K562 (cell line): ENCODE data around the gene COL9A3. TPM values are rescaled to one million over a fixed set of nuclear protein-coding genes. Genes with fewer than 3 reads are reported as not detected.

Experiments
- ATAC-seq: fragments of 200-7000 bp; cut with Tn5 transposase; 3 replicates; pipeline ENCODE4 v1.9.1; 2020; ENCODE audit warnings: moderate library complexity
- BruUV-seq: library from RNA; stranded (reverse); fragments of 400-500 nt; replicated peaks from 2 replicates; lab custom pipeline; 2021; lab: Mats Ljungman, UMichigan
- CTCF ChIA-PET: fragments of 300-600 bp; formaldehyde crosslinking; extraction: SDS; loops from one replicate; lab custom pipeline; 2021; ENCODE audit warnings: low intra/inter-chr PET ratio; lab: Yijun Ruan, JAX
- POLR2A ChIA-PET: fragments of 300-600, 350-650 bp; sonication (Branson Sonifier 250); formaldehyde crosslinking; extraction: SDS; loops from one replicate; lab custom pipeline; 2021; ENCODE audit warnings: antibody characterized with exemption, inconsistent platforms; lab: Yijun Ruan, JAX
- DNase-seq, 4 experiments: peaks; one replicate each; pipeline versions ENCODE4 v3.0.0 to v3.0.0-alpha.2; 2011 to 2018; ENCODE audit warnings: low spot score in 3 of 4, mixed read lengths in 3 of 4; ENCODE audit errors: extremely low read depth in 1 of 4
- FAIRE-seq: peaks from 2 replicates; lab custom pipeline; 2011; peaks lifted over from hg19 to GRCh38; lab: Jason Lieb, UNC
- H2AFZ ChIP-seq: 2 replicates; pipeline ENCODE4 v1.6.0; 2011; ENCODE audit warnings: low read depth, low read length, control low read depth, inconsistent platforms
- H3K27ac ChIP-seq: fragments of 200-600 bp; 3 replicates; pipeline ENCODE4 v1.8.0; 2011; ENCODE audit warnings: low read depth, mild to moderate bottlenecking, control low read depth, inconsistent platforms, low read length, moderate library complexity, mixed read lengths; ENCODE audit errors: extremely low read depth
- H3K27me3 ChIP-seq, 2 experiments: fragments of 300-600 bp in 1 of 2; 2 replicates in 1 of 2; 3 replicates in 1 of 2; pipeline versions ENCODE4 v1.6.0 to v1.8.0; 2011; ENCODE audit warnings: inconsistent platforms in 2 of 2, low read length in 2 of 2, mild to moderate bottlenecking in 1 of 2, mixed read lengths in 1 of 2, moderate library complexity in 1 of 2; ENCODE audit not compliant: control insufficient read depth in 2 of 2, insufficient read depth in 2 of 2
- H3K36me3 ChIP-seq: fragments of 300-600 bp; 3 replicates; pipeline ENCODE4 v1.8.0; 2011; ENCODE audit warnings: mild to moderate bottlenecking, low read length, inconsistent platforms; ENCODE audit not compliant: control insufficient read depth, insufficient read depth
- H3K4me1 ChIP-seq, 2 experiments: fragments of 200-600 bp in 1 of 2; replicated peaks in 1 of 2; 2 replicates in 1 of 2; 3 replicates in 1 of 2; pipeline versions ENCODE4 v1.5.1 to v1.8.0; 2011; ENCODE audit warnings: inconsistent platforms in 2 of 2, low read length in 2 of 2, mild to moderate bottlenecking in 1 of 2, mixed read lengths in 1 of 2, moderate library complexity in 1 of 2; ENCODE audit not compliant: control insufficient read depth in 2 of 2, insufficient read depth in 2 of 2
- H3K4me2 ChIP-seq: 2 replicates; pipeline ENCODE4 v1.6.1; 2011; ENCODE audit warnings: low read length, control low read depth, inconsistent platforms, mixed read lengths; ENCODE audit not compliant: insufficient read depth
- H3K4me3 ChIP-seq: fragments of 200-600 bp; sonication (generic), shearing (Covaris generic); 2 replicates; pipeline ENCODE4 v1.5.1; 2016; ENCODE audit warnings: control low read depth, inconsistent platforms
- H3K79me2 ChIP-seq: fragments of 200-600 bp; 3 replicates; pipeline ENCODE4 v1.8.0; 2011; ENCODE audit warnings: low read length, inconsistent platforms; ENCODE audit not compliant: control insufficient read depth, insufficient read depth
- H3K9ac ChIP-seq, 2 experiments: 2 replicates each; pipeline versions ENCODE4 v1.6.0 to v1.6.1; 2011; ENCODE audit warnings: low read depth in 2 of 2, low read length in 2 of 2, control low read depth in 1 of 2, inconsistent platforms in 1 of 2, mild to moderate bottlenecking in 1 of 2, mixed read lengths in 1 of 2; ENCODE audit not compliant: insufficient read depth in 1 of 2
- H3K9me1 ChIP-seq: one replicate; pipeline ENCODE4 v1.6.0; 2011; ENCODE audit warnings: inconsistent platforms, mild to moderate bottlenecking, low read length, moderate library complexity; ENCODE audit not compliant: control insufficient read depth, insufficient read depth
- H3K9me3 ChIP-seq: replicated peaks from 2 replicates; pipeline ENCODE4 v1.5.1; 2011; ENCODE audit warnings: low read depth, low read length, inconsistent platforms; ENCODE audit not compliant: control insufficient read depth, insufficient read depth
- H4K20me1 ChIP-seq: replicated peaks from 2 replicates; pipeline ENCODE4 v1.6.1; 2011; ENCODE audit warnings: low read length, inconsistent platforms, mixed read lengths; ENCODE audit not compliant: control insufficient read depth, insufficient read depth
- ADNP ChIP-seq: fragments of 200-800 bp; sonication (Bioruptor generic); IDR thresholded peaks from 2 replicates; pipeline ENCODE4 v1.6.1; 2016; ENCODE audit warnings: missing genetic modification characterization, missing compliant biosample characterization
- CEBPB ChIP-seq: fragments of 450-650 bp; IDR thresholded peaks from 2 replicates; pipeline ENCODE4 v1.6.1; 2016; ENCODE audit warnings: missing genetic modification characterization, missing compliant biosample characterization
- HDAC8 ChIP-seq: fragments of 450-650 bp; IDR thresholded peaks from 2 replicates; pipeline ENCODE4 v1.6.1; 2016; ENCODE audit warnings: mild to moderate bottlenecking, missing genetic modification characterization, moderate library complexity, missing compliant biosample characterization
- ZC3H11A ChIP-seq: IDR thresholded peaks from 2 replicates; pipeline ENCODE4 v1.6.1; 2012; ENCODE audit warnings: low read depth, low read length, improper control_type of control experiment
- ZFX ChIP-seq: sonication (generic); formaldehyde crosslinking; IDR thresholded peaks from 2 replicates; pipeline ENCODE4 v1.8.0; 2022; ENCODE audit warnings: mild to moderate bottlenecking, missing genetic modification reagents, moderate library complexity
- ZKSCAN1 ChIP-seq: fragments of 150-350 bp; IDR thresholded peaks from 2 replicates; pipeline ENCODE4 v1.6.1; 2016; ENCODE audit warnings: low read depth, low read length
- ZNF354B ChIP-seq: fragments of 250-450 bp; sonication (Bioruptor Pico); IDR thresholded peaks from 2 replicates; pipeline ENCODE4 v1.4.0; 2020
- WGBS: fragments of 100-300 bp; shearing (Covaris generic); methylation state at CpG from one replicate; pipeline ENCODE4 v1.1.6; 2016; ENCODE audit warnings: low coverage, mixed read lengths; ENCODE audit not compliant: insufficient coverage; ENCODE audit errors: missing lambda C conversion rate; 5-methylcytosine and 5-hydroxymethylcytosine counted together
- in situ Hi-C: fragments of 300-500 bp; cut with MboI; formaldehyde crosslinking; loops from 4 replicates; pipeline ENCODE4 v1.15.0; 2018; ENCODE audit warnings: inconsistent platforms, mixed read lengths
- intact Hi-C: fragments of 100-400 bp; cut with micrococcal nuclease; formaldehyde crosslinking; loops from 2 replicates; pipeline ENCODE4 v1.14.2; 2022
- polyA plus RNA-seq, 8 experiments: library from polyadenylated mRNA; depleted of rRNA in 4 of 8; stranded (reverse) in 5 of 8; unstranded in 3 of 8; fragments of >200 nt; fragmentation: Nextera tagmentation in 2 of 8; fragmentation: Illumina TruSeq in 1 of 8; extraction: Ambion mirVana in 2 of 8; extraction: Trizol in 1 of 8; gene quantifications; 2 replicates each; pipeline versions ENCODE4 v1.2.1 to v1.2.3, GENCODE V29; 2011 to 2014; ENCODE audit warnings: inconsistent platforms in 1 of 8, missing spikeins in 1 of 8
- total RNA-seq, 7 experiments: library from RNA; depleted of rRNA in 6 of 7; stranded (reverse); fragments of >200 nt in 6 of 7; fragmentation: Illumina TruSeq in 2 of 7; extraction: Trizol in 2 of 7; gene quantifications; 2 replicates each; pipeline versions ENCODE4 v1.2.1 to v1.2.3, GENCODE V29; 2011 to 2021; ENCODE audit warnings: low replicate concordance in 1 of 7
- TF ChIP-seq, protein P1 (sequence below), 2 experiments: IDR thresholded peaks; 2 replicates each; pipeline ENCODE4 v1.6.1; 2011; ENCODE audit warnings: borderline replicate concordance in 1 of 2, control low read depth in 1 of 2, low read depth in 1 of 2, low read length in 1 of 2, mild to moderate bottlenecking in 1 of 2, mixed read lengths in 1 of 2, moderate library complexity in 1 of 2; ENCODE audit not compliant: insufficient read depth in 1 of 2, insufficient read length in 1 of 2, poor library complexity in 1 of 2, severe bottlenecking in 1 of 2; ENCODE audit errors: extremely low read depth in 1 of 2
- TF ChIP-seq, protein P2 (sequence below): fragments of 450-650 bp; IDR thresholded peaks from 2 replicates; pipeline ENCODE4 v1.6.1; 2017; ENCODE audit warnings: antibody characterized with exemption, mild to moderate bottlenecking
- TF ChIP-seq, protein P3 (sequence below): fragments of 250-450 bp; sonication (Bioruptor Pico); IDR thresholded peaks from 2 replicates; pipeline ENCODE4 v1.4.0; 2020; ENCODE audit warnings: mild to moderate bottlenecking
- TF ChIP-seq, protein P4 (sequence below): fragments of 450-650 bp; formaldehyde crosslinking; IDR thresholded peaks from 2 replicates; pipeline ENCODE4 v1.4.0; 2020; ENCODE audit warnings: mild to moderate bottlenecking, moderate library complexity

The COL9A3 gene
- total and polyA plus RNA-seq, 9 of the 15 experiments (the other 6 are each of a cell fraction or from before 2014, with no cell fraction given) = 0.14 to 3.6 (median 0.88) TPM; not detected in 1

DNA sequence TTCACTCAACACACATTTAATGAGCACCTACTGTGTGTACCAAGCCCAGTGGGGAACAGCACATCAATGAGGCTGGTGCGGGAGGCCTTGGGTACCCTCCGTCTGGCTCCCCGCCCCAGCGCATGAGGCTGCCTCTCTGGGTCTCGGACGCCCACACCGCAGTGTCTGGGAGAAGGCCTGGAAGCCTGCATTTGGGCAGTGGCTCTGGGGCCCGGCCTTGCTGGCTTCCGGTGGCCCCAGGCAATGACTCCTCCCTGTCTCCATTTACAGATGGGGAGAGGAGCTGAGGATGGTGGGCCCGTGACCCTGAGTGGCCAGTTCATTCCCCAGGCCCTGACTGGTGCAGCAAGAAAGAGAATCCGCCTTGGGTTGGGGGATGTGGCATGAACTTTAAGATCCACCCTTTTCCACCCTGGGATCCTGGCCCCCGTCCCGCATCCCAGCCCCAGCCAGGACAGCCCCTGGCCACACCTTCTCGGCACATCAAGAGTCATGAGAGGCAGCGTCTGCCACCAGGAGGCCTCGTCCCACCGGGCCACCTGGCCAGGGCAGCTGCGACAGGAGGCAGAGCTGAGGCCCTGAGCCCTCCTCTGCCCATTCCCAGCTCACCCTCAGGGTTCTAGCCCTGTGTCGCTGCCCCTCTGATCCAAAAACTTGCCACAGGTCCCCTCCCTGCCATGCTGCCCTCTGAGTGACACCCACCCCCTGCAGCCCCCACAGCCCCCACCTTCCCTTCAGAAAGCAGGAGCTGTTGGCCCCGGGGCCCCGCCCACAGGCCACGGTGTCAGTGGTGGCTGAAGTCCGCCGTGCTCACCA is 38.0 kb upstream of the COL9A3 start:
- intact Hi-C loops = no loop called here
- Histone ChIP-seq H4K20me1 (peaks cover 6% of the 10 kb centered on the region; the same call in 1 of the 2 replicates), H3K79me2 (peaks cover 5% of the 10 kb centered on the region; the same call in 2 of the 3 replicates), H3K27me3 (no peaks in the 10 kb centered on the region), H3K9ac (peak overlapping the region in 1 of 2 experiments; percentile 79; a peak in 2 of 4 replicates), H3K27ac (no peak overlapping the region), H3K4me1 (peaks cover 20 to 52% of the 10 kb centered on the region in 2 experiments), H3K9me1 (no peaks in the 10 kb centered on the region), H3K36me3 (no peaks in the 10 kb centered on the region), H3K9me3 (no peaks in the 10 kb centered on the region), H2AFZ (peak overlapping the region; percentile 75), H3K4me3 (no peak overlapping the region), H3K4me2 (no peak overlapping the region)
- 66% methylated on average over 18 of the region's 24 CpGs for WGBS
- ChIA-PET POLR2A (interaction anchor here (0.6 to 1.2 kb wide), 4 partner anchors 13 to 123 kb away, joined by 3 to 5 read pairs (median 4); no protein-coding TSS in a partner anchor), CTCF (no interaction called here)
- in situ Hi-C loops = no loop called here
- no TSS peak for BruUV-seq
- ATAC-seq = no peak
- FAIRE-seq = no peak
- DNase-seq = peak in 1 of 4 experiments; percentile 38
- TF ChIP-seq, protein P1, sequence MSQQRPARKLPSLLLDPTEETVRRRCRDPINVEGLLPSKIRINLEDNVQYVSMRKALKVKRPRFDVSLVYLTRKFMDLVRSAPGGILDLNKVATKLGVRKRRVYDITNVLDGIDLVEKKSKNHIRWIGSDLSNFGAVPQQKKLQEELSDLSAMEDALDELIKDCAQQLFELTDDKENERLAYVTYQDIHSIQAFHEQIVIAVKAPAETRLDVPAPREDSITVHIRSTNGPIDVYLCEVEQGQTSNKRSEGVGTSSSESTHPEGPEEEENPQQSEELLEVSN (IDR thresholded peaks at IDR 0.05; ENCODE audit: borderline replicate concordance in 1 of 2, extremely low read depth in 1 of 2, insufficient read depth in 1 of 2, insufficient read length in 1 of 2, low read depth in 1 of 2, low read length in 1 of 2, poor library complexity in 1 of 2, severe bottlenecking in 1 of 2) = peak in 1 of 2 experiments; percentile 69
- TF ChIP-seq ZFX (CRISPR knock-in tag) = 0 out of 2 replicates have a peak, but pooled peaks have one; percentile 20
- no peak for TF ChIP-seq ZNF354B (CRISPR knock-in tag)
- TF ChIP-seq, protein P2, sequence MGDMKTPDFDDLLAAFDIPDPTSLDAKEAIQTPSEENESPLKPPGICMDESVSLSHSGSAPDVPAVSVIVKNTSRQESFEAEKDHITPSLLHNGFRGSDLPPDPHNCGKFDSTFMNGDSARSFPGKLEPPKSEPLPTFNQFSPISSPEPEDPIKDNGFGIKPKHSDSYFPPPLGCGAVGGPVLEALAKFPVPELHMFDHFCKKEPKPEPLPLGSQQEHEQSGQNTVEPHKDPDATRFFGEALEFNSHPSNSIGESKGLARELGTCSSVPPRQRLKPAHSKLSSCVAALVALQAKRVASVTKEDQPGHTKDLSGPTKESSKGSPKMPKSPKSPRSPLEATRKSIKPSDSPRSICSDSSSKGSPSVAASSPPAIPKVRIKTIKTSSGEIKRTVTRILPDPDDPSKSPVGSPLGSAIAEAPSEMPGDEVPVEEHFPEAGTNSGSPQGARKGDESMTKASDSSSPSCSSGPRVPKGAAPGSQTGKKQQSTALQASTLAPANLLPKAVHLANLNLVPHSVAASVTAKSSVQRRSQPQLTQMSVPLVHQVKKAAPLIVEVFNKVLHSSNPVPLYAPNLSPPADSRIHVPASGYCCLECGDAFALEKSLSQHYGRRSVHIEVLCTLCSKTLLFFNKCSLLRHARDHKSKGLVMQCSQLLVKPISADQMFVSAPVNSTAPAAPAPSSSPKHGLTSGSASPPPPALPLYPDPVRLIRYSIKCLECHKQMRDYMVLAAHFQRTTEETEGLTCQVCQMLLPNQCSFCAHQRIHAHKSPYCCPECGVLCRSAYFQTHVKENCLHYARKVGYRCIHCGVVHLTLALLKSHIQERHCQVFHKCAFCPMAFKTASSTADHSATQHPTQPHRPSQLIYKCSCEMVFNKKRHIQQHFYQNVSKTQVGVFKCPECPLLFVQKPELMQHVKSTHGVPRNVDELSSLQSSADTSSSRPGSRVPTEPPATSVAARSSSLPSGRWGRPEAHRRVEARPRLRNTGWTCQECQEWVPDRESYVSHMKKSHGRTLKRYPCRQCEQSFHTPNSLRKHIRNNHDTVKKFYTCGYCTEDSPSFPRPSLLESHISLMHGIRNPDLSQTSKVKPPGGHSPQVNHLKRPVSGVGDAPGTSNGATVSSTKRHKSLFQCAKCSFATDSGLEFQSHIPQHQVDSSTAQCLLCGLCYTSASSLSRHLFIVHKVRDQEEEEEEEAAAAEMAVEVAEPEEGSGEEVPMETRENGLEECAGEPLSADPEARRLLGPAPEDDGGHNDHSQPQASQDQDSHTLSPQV = 0 out of 2 replicates have a peak, but pooled peaks have one; percentile 46
- TF ChIP-seq, protein P3, sequence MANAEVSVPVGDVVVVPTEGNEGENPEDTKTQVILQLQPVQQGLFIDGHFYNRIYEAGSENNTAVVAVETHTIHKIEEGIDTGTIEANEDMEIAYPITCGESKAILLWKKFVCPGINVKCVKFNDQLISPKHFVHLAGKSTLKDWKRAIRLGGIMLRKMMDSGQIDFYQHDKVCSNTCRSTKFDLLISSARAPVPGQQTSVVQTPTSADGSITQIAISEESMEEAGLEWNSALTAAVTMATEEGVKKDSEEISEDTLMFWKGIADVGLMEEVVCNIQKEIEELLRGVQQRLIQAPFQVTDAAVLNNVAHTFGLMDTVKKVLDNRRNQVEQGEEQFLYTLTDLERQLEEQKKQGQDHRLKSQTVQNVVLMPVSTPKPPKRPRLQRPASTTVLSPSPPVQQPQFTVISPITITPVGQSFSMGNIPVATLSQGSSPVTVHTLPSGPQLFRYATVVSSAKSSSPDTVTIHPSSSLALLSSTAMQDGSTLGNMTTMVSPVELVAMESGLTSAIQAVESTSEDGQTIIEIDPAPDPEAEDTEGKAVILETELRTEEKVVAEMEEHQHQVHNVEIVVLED (CRISPR knock-in tag) = no peak
- no peak for TF ChIP-seq ADNP (tag)
- no peak for TF ChIP-seq HDAC8 (tag)
- no peak for TF ChIP-seq ZC3H11A
- TF ChIP-seq ZKSCAN1 = 0 out of 2 replicates have a peak, but pooled peaks have one; percentile 47
- TF ChIP-seq, protein P4, sequence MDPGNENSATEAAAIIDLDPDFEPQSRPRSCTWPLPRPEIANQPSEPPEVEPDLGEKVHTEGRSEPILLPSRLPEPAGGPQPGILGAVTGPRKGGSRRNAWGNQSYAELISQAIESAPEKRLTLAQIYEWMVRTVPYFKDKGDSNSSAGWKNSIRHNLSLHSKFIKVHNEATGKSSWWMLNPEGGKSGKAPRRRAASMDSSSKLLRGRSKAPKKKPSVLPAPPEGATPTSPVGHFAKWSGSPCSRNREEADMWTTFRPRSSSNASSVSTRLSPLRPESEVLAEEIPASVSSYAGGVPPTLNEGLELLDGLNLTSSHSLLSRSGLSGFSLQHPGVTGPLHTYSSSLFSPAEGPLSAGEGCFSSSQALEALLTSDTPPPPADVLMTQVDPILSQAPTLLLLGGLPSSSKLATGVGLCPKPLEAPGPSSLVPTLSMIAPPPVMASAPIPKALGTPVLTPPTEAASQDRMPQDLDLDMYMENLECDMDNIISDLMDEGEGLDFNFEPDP (CRISPR knock-in tag) = no peak
- TF ChIP-seq CEBPB (tag) = no peak
